GM12865 (cell line): ENCODE measurements around the gene CTH.
"Not testable (repeated sequence)": the region's sequence is repeated elsewhere in the genome, so short reads cannot be mapped to it uniquely, and the experiment has no call there.

ENCODE experiments used
- DNase-seq: peaks from one replicate; pipeline ENCODE4 v3.0.0; 2010; ENCODE audit warnings: low read depth
- H3K4me3 ChIP-seq: 2 replicates; pipeline ENCODE4 v1.5.1; 2011; ENCODE audit warnings: mild to moderate bottlenecking, low read depth, low read length, control low read depth
- CTCF ChIP-seq: IDR thresholded peaks from 2 replicates; pipeline ENCODE4 v1.5.1; 2011; ENCODE audit warnings: low read length, control low read depth, low read depth, inconsistent platforms; ENCODE audit not compliant: insufficient read depth; ENCODE audit errors: missing control alignments

Gene CTH

GRCh38 chr1:70440642-70441391 lies 29.7 kb downstream of the CTH start:
- DNase-seq = no peak
- TF ChIP-seq CTCF = no peak
- no peak overlapping the region for H3K4me3 ChIP-seq

GRCh38 chr1:70441392-70442035 lies 30.4 kb downstream of the CTH start:
- no peak for TF ChIP-seq CTCF
- no peak for DNase-seq
- no peak overlapping the region for H3K4me3 ChIP-seq

GRCh38 chr1:70442490-70442889 lies 31.4 kb downstream of the CTH start:
- no peak for TF ChIP-seq CTCF
- H3K4me3 ChIP-seq = no peak overlapping the region
- DNase-seq = no peak

- H3K4me3 ChIP-seq = no peak overlapping the region
- no peak for TF ChIP-seq CTCF
- no peak for DNase-seq
Measured at GRCh38 chr1:70443739-70444138, 32.7 kb downstream of the CTH start.

- no peak overlapping the region for H3K4me3 ChIP-seq
- DNase-seq = no peak
- TF ChIP-seq CTCF = no peak
Measured at GRCh38 chr1:70449049-70449448, 38.0 kb downstream of the CTH start.

- DNase-seq = peak; percentile 27
Measured at GRCh38 chr1:70452164-70452939, 41.3 kb downstream of the CTH start.

GRCh38 chr1:70455291-70455690 lies 44.2 kb downstream of the CTH start:
- DNase-seq = no peak
- no peak overlapping the region for H3K4me3 ChIP-seq
- TF ChIP-seq CTCF = no peak

More at GRCh38 chr1:70452164-70452939, 41.3 kb downstream of the CTH start:
- H3K4me3 ChIP-seq = not testable (repeated sequence)
